Lung (tissue), 12 donors: ENCODE results near the gene MTG1. TPM values are rescaled to one million over a fixed set of nuclear protein-coding genes. Genes with fewer than 3 reads are reported as not detected.
A peak's percentile ranks its signal among the peaks of the same experiment; 100 is the strongest.
"Not testable (repeated sequence)": the region's sequence is repeated elsewhere in the genome, so short reads cannot be mapped to it uniquely, and the experiment has no call there.

ENCODE experiments used
- ATAC-seq: fragments of 200-7000 bp; cut with Tn5 transposase; one replicate; pipeline ENCODE4 v1.9.1; 2020; ENCODE audit warnings: moderate number of reproducible peaks; ENCODE audit not compliant: insufficient read depth, low FRiP score
- DNase-seq, 3 donors: peaks; one replicate each; pipeline ENCODE4 v3.0.0-alpha.2; 2013 to 2017
- H3K27ac ChIP-seq, 2 donors: one replicate each; pipeline ENCODE4 v1.5.1; 2013; ENCODE audit warnings: mild to moderate bottlenecking in 2 of 2, moderate library complexity in 2 of 2, control low read depth in 1 of 2, inconsistent platforms in 1 of 2, low read depth in 1 of 2, low read length in 1 of 2
- H3K27me3 ChIP-seq, 3 donors: one replicate each; pipeline ENCODE4 v1.5.1; 2013; ENCODE audit warnings: low read length in 2 of 3; ENCODE audit not compliant: control insufficient read depth in 3 of 3, insufficient read depth in 3 of 3
- H3K36me3 ChIP-seq, 4 donors: one replicate each; pipeline ENCODE4 v1.5.1; 2013; ENCODE audit warnings: low read length in 4 of 4, mild to moderate bottlenecking in 1 of 4, moderate library complexity in 1 of 4; ENCODE audit not compliant: control insufficient read depth in 4 of 4, insufficient read depth in 4 of 4
- H3K4me1 ChIP-seq, 5 donors: one replicate each; pipeline ENCODE4 v1.5.1; 2013; ENCODE audit warnings: low read length in 5 of 5, mild to moderate bottlenecking in 2 of 5, moderate library complexity in 1 of 5; ENCODE audit not compliant: control insufficient read depth in 5 of 5, insufficient read depth in 5 of 5
- H3K4me3 ChIP-seq: one replicate; pipeline ENCODE4 v1.5.1; 2013; ENCODE audit warnings: mild to moderate bottlenecking, control low read depth, moderate library complexity
- H3K9ac ChIP-seq, 2 donors: one replicate each; pipeline ENCODE4 v1.5.1; 2013; ENCODE audit warnings: low read length in 2 of 2, control low read depth in 1 of 2; ENCODE audit not compliant: insufficient read depth in 1 of 2
- H3K9me3 ChIP-seq, 4 donors: one replicate each; pipeline ENCODE4 v1.5.1; 2013; ENCODE audit warnings: low read length in 3 of 4, mild to moderate bottlenecking in 1 of 4, moderate library complexity in 1 of 4; ENCODE audit not compliant: control insufficient read depth in 4 of 4, insufficient read depth in 3 of 4
- CTCF ChIP-seq: IDR thresholded peaks from 2 replicates; pipeline ENCODE4 v1.5.1; 2012; ENCODE audit warnings: mild to moderate bottlenecking; ENCODE audit errors: control extremely low read depth, extremely low read depth
- WGBS, 2 donors: extraction: QIAGEN DNeasy Blood & Tissue Kit; methylation state at CpG; one replicate each; pipeline ENCODE4 v1.1.7; 2013; 5-methylcytosine and 5-hydroxymethylcytosine counted together
- polyA plus RNA-seq, 2 donors: library from polyadenylated mRNA; stranded (reverse); fragments of 200-250 nt; gene quantifications; one replicate each; pipeline ENCODE4 v1.2.1, GENCODE V29; 2013
- total RNA-seq, 2 donors: library from RNA; depleted of rRNA in 1 of 2; stranded (reverse); fragments of >200 nt in 1 of 2; gene quantifications; one replicate each; pipeline ENCODE4 v1.2.1, GENCODE V29; 2014 to 2021
- donor health status: control.
- donor health status: control.
- donor health status: Bipolar disorder and iron deficiency.
- donor health status: healthy.
- donor health status: DM: yes; HTN: yes; CAD: no.

MTG1 gene
- total and polyA plus RNA-seq, 4 donors: 36.4 to 51.8 (median 44.5) TPM

GRCh38 chr10:133432789-133433188 lies 38.8 kb downstream of the MTG1 start:
- H3K27ac ChIP-seq, H3K9me3 ChIP-seq, H3K4me3 ChIP-seq, H3K4me1 ChIP-seq, DNase-seq, H3K9ac ChIP-seq, H3K27me3 ChIP-seq, H3K36me3 ChIP-seq: not testable (repeated sequence)
- WGBS, 2 donors: 65 to 74% methylated on average over 7 to 11 of the region's 25 CpGs
- peak; percentile 19 for ATAC-seq

GRCh38 chr10:133438711-133439273 lies 44.8 kb downstream of the MTG1 start:
- DNase-seq (no peak), ATAC-seq (no peak)
- H3K9ac ChIP-seq: no peak overlapping the region
- no peaks in the 10 kb centered on the region for H3K4me1 ChIP-seq
- no peaks in the 10 kb centered on the region for H3K36me3 ChIP-seq
- H3K9me3 ChIP-seq: peaks cover 0 to 6% (median 2%) of the 10 kb centered on the region in 4 donors
- no peak for TF ChIP-seq CTCF
- no peak overlapping the region for H3K27ac ChIP-seq
- WGBS, 2 donors: 81 to 85% methylated on average over 11 of the region's 11 CpGs
- no peak overlapping the region for H3K4me3 ChIP-seq
- H3K27me3 ChIP-seq: no peaks in the 10 kb centered on the region

GRCh38 chr10:133439517-133440461 lies 45.8 kb downstream of the MTG1 start:
- no peaks in the 10 kb centered on the region for H3K4me1 ChIP-seq
- no peak overlapping the region for H3K9ac ChIP-seq
- H3K4me3 ChIP-seq: no peak overlapping the region
- H3K9me3 ChIP-seq: peaks cover 0 to 7% (median 2%) of the 10 kb centered on the region in 4 donors
- WGBS, 2 donors: 91 to 92% methylated on average over 25 of the region's 25 CpGs
- no peak for TF ChIP-seq CTCF
- no peaks in the 10 kb centered on the region for H3K36me3 ChIP-seq
- DNase-seq: no peak
- no peaks in the 10 kb centered on the region for H3K27me3 ChIP-seq
- no peak overlapping the region for H3K27ac ChIP-seq
- no peak for ATAC-seq

- DNase-seq (no peak), ATAC-seq (no peak)
- Histone ChIP-seq H3K36me3 (no peaks in the 10 kb centered on the region), H3K4me3 (no peak overlapping the region), H3K4me1 (no peaks in the 10 kb centered on the region), H3K9ac (no peak overlapping the region), H3K27ac (no peak overlapping the region), H3K9me3 (peaks cover 0 to 14% (median 2%) of the 10 kb centered on the region in 4 donors), H3K27me3 (no peaks in the 10 kb centered on the region)
- WGBS, 2 donors: 95 to 96% methylated on average over 16 to 18 of the region's 18 CpGs
- no peak for TF ChIP-seq CTCF
These were observed 46.8 kb downstream of the MTG1 start for GRCh38 chr10:133440633-133441285.

GRCh38 chr10:133441356-133441755 lies 47.4 kb downstream of the MTG1 start:
- not testable (repeated sequence) for H3K27me3 ChIP-seq, H3K9ac ChIP-seq, H3K27ac ChIP-seq, ATAC-seq, H3K36me3 ChIP-seq, H3K4me1 ChIP-seq, H3K4me3 ChIP-seq, DNase-seq
- peaks cover 0 to 17% (median 2%) of the 10 kb centered on the region in 4 donors for H3K9me3 ChIP-seq
- 81 to 91% methylated on average over 11 to 14 of the region's 21 CpGs for WGBS, 2 donors
